ENCODE data around the gene SURF6. TPM values are rescaled to one million over a fixed set of nuclear protein-coding genes. Genes with fewer than 3 reads are reported as not detected.
"Not testable (repeated sequence)": the region's sequence is repeated elsewhere in the genome, so short reads cannot be mapped to it uniquely, and the experiment has no call there.

SURF6 gene
- total RNA-seq = 10 to 100 TPM; 20.1 to 21.4 TPM

- CTCF ChIA-PET = interaction anchor here (1.9 to 2.4 kb wide), 2 partner anchors 35 to 150 kb away, joined by 12 to 13 read pairs; no protein-coding TSS in a partner anchor
- POLR2A ChIA-PET = interaction anchor here (1.8 to 3.8 kb wide), 2 partner anchors 12 to 38 kb away, joined by 7 to 21 read pairs; partner anchors contain the start of genes MED22 and RPL7A
- H3K27ac Mint-ChIP-seq = peak within 1 kb of the TSS; percentile 96
These were observed at the start of gene SURF6 for GRCh38 chr9:133335924-133336811. SURF6 (minus strand) TSS chr9:133336188; CDS start chr9:133336132, 56 bp downstream.

GRCh38 chr9:133385452-133385851, 49.5 kb upstream of the SURF6 start:
- Mint-ChIP-seq H3K4me1 (ENCODE audit: low read depth) (no peaks in the 10 kb centered on the region), H3K27me3 (ENCODE audit: low read depth) (no peaks in the 10 kb centered on the region), H3K36me3 (ENCODE audit: low read depth) (no peaks in the 10 kb centered on the region), H3K9me3 (ENCODE audit: insufficient read depth) (no peaks in the 10 kb centered on the region), H3K27ac (no peak overlapping the region), H3K4me3 (no peak overlapping the region)
- ChIA-PET CTCF (no interaction called here), POLR2A (interaction anchor here (0.8 kb wide), 1 partner anchor 10 kb away, joined by 3 read pairs; no protein-coding TSS in a partner anchor)
- ATAC-seq = no peak
- no peak for DNase-seq

More at GRCh38 chr9:133335924-133336811, at the start of gene SURF6:
- Mint-ChIP-seq H3K9me3 (ENCODE audit: insufficient read depth) (no peaks in the 10 kb centered on the region), H3K4me1 (ENCODE audit: low read depth) (peaks cover 61% of the 10 kb centered on the region), H3K36me3 (ENCODE audit: low read depth) (peaks cover 76% of the 10 kb centered on the region), H3K27me3 (ENCODE audit: low read depth) (no peaks in the 10 kb centered on the region), H3K4me3 (peak within 1 kb of the TSS; percentile 97)
- ATAC-seq (peak; percentile 91), DNase-seq (peak; percentile 94)

GRCh38 chr9:133384736-133385321, 48.8 kb upstream of the SURF6 start:
- no peaks in the 10 kb centered on the region for H3K27me3 Mint-ChIP-seq (ENCODE audit: low read depth)
- no peaks in the 10 kb centered on the region for H3K9me3 Mint-ChIP-seq (ENCODE audit: insufficient read depth)
- POLR2A ChIA-PET = interaction anchor here (0.8 kb wide), 1 partner anchor 10 kb away, joined by 3 read pairs; no protein-coding TSS in a partner anchor
- no peaks in the 10 kb centered on the region for H3K4me1 Mint-ChIP-seq (ENCODE audit: low read depth)
- DNase-seq (no peak), ATAC-seq (no peak)
- CTCF ChIA-PET = interaction anchor here (1.4 kb wide), 1 partner anchor 18 kb away, joined by 7 read pairs; no protein-coding TSS in a partner anchor
- H3K36me3 Mint-ChIP-seq (ENCODE audit: low read depth) = no peaks in the 10 kb centered on the region
- no peak overlapping the region for H3K4me3 Mint-ChIP-seq
- H3K27ac Mint-ChIP-seq = no peak overlapping the region

GRCh38 chr9:133383438-133383837, 47.5 kb upstream of the SURF6 start:
- ATAC-seq = no peak
- CTCF ChIA-PET = interaction anchor here (1.4 kb wide), 1 partner anchor 19 kb away, joined by 7 read pairs; no protein-coding TSS in a partner anchor
- Mint-ChIP-seq H3K9me3 (ENCODE audit: insufficient read depth) (no peaks in the 10 kb centered on the region), H3K36me3 (ENCODE audit: low read depth) (no peaks in the 10 kb centered on the region), H3K27me3 (ENCODE audit: low read depth) (no peaks in the 10 kb centered on the region), H3K27ac (no peak overlapping the region), H3K4me1 (ENCODE audit: low read depth) (peaks cover 5% of the 10 kb centered on the region), H3K4me3 (no peak overlapping the region)
- POLR2A ChIA-PET = no interaction called here
- DNase-seq = no peak

GRCh38 chr9:133382507-133383141, 46.6 kb upstream of the SURF6 start:
- Mint-ChIP-seq H3K9me3 (ENCODE audit: insufficient read depth) (no peaks in the 10 kb centered on the region), H3K27ac (no peak overlapping the region), H3K36me3 (ENCODE audit: low read depth) (no peaks in the 10 kb centered on the region), H3K4me1 (ENCODE audit: low read depth) (peaks cover 12% of the 10 kb centered on the region), H3K4me3 (no peak overlapping the region), H3K27me3 (ENCODE audit: low read depth) (no peaks in the 10 kb centered on the region)
- ATAC-seq (no peak), DNase-seq (no peak)
- ChIA-PET POLR2A (no interaction called here), CTCF (no interaction called here)

GRCh38 chr9:133380734-133381133, 44.7 kb upstream of the SURF6 start:
- Mint-ChIP-seq H3K27me3 (ENCODE audit: low read depth) (peaks cover 3% of the 10 kb centered on the region), H3K4me3 (no peak overlapping the region), H3K4me1 (ENCODE audit: low read depth) (peaks cover 16% of the 10 kb centered on the region), H3K27ac (no peak overlapping the region), H3K9me3 (ENCODE audit: insufficient read depth) (no peaks in the 10 kb centered on the region), H3K36me3 (ENCODE audit: low read depth) (no peaks in the 10 kb centered on the region)
- DNase-seq = no peak
- CTCF ChIA-PET = no interaction called here
- POLR2A ChIA-PET = no interaction called here
- no peak for ATAC-seq

GRCh38 chr9:133379153-133380086, 43.4 kb upstream of the SURF6 start:
- ATAC-seq (no peak), DNase-seq (no peak)
- Mint-ChIP-seq H3K4me3 (no peak overlapping the region), H3K27me3 (ENCODE audit: low read depth) (peaks cover 3% of the 10 kb centered on the region), H3K9me3 (ENCODE audit: insufficient read depth) (no peaks in the 10 kb centered on the region), H3K27ac (no peak overlapping the region), H3K36me3 (ENCODE audit: low read depth) (peaks cover 8% of the 10 kb centered on the region), H3K4me1 (ENCODE audit: low read depth) (peaks cover 19% of the 10 kb centered on the region)
- POLR2A ChIA-PET = no interaction called here
- CTCF ChIA-PET = no interaction called here

GRCh38 chr9:133378408-133378962, 42.5 kb upstream of the SURF6 start:
- Mint-ChIP-seq H3K27ac (no peak overlapping the region), H3K27me3 (ENCODE audit: low read depth) (peaks cover 3% of the 10 kb centered on the region), H3K4me3 (no peak overlapping the region), H3K36me3 (ENCODE audit: low read depth) (peaks cover 12% of the 10 kb centered on the region), H3K9me3 (ENCODE audit: insufficient read depth) (no peaks in the 10 kb centered on the region), H3K4me1 (ENCODE audit: low read depth) (peaks cover 24% of the 10 kb centered on the region)
- no peak for ATAC-seq
- CTCF ChIA-PET = no interaction called here
- DNase-seq = no peak
- POLR2A ChIA-PET = no interaction called here

- peaks cover 3% of the 10 kb centered on the region for H3K27me3 Mint-ChIP-seq (ENCODE audit: low read depth)
- H3K9me3 Mint-ChIP-seq (ENCODE audit: insufficient read depth) = no peaks in the 10 kb centered on the region
- peaks cover 18% of the 10 kb centered on the region for H3K36me3 Mint-ChIP-seq (ENCODE audit: low read depth)
- ATAC-seq (no peak), DNase-seq (no peak)
- no peak overlapping the region for H3K4me3 Mint-ChIP-seq
- no peak overlapping the region for H3K27ac Mint-ChIP-seq
- peaks cover 31% of the 10 kb centered on the region for H3K4me1 Mint-ChIP-seq (ENCODE audit: low read depth)
- ChIA-PET POLR2A (interaction anchor here (0.9 to 8.6 kb wide), 3 partner anchors 8 to 82 kb away, joined by 3 to 192 read pairs (median 3); partner anchors contain the start of genes CACFD1, MED22 and RPL7A), CTCF (interaction anchor here (1.2 to 2.1 kb wide), 2 partner anchors 42 to 48 kb away, joined by 3 to 8 read pairs; no protein-coding TSS in a partner anchor)
These were observed 41.8 kb upstream of the SURF6 start for GRCh38 chr9:133377721-133378216.

GRCh38 chr9:133377280-133377679, 41.3 kb upstream of the SURF6 start:
- Mint-ChIP-seq H3K36me3 (ENCODE audit: low read depth) (peaks cover 23% of the 10 kb centered on the region), H3K4me3 (peak overlapping the region; percentile 58), H3K4me1 (ENCODE audit: low read depth) (peaks cover 36% of the 10 kb centered on the region)
- not testable (repeated sequence) for H3K27me3 Mint-ChIP-seq (ENCODE audit: low read depth); H3K27ac Mint-ChIP-seq; H3K9me3 Mint-ChIP-seq (ENCODE audit: insufficient read depth); DNase-seq; ATAC-seq
- ChIA-PET POLR2A (interaction anchor here (0.9 to 8.6 kb wide), 7 partner anchors 9 to 346 kb away, joined by 3 to 192 read pairs (median 4); partner anchors contain the start of genes CACFD1, GTF3C5, MED22 and REXO4), CTCF (interaction anchor here (1.0 to 2.1 kb wide), 6 partner anchors 18 to 109 kb away, joined by 3 to 8 read pairs (median 4); no protein-coding TSS in a partner anchor)

Data from activated CD8-positive, alpha-beta T cell treated with anti-CD3 and anti-CD28 coated beads, Interleukin-2, amount 10 ng/mL, durations not matched to agents 7 days and 5 days (primary cell).